ENCODE measurements around the gene PAX7.

DNA sequence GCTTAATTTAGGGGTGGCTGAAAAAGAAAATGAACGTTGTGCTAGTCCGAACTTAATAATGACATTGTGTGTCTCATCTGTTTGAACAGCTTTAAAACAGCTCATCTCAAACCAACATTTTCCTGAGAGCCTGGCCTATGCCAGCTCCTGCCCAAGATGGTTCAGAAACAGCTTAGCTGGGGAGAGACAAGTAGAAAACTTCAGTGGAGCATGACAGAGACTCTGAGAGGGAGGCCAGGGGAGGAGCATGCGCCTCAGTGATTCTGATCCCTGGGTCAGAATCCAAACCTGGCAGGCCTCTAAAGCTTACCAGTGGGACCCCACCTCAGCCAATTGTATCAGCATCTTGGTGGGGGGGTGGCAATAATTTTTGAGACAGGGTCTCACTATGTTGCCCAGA lies 129.5 kb downstream of the PAX7 start:
- TF ChIP-seq ZNF175 (CRISPR knock-in tag; IDR thresholded peaks at IDR 0.05; ENCODE audit: low read depth) (no peak), RFX5 (IDR thresholded peaks at IDR 0.05; ENCODE audit: low read depth, low read length) (no peak), BHLHE40 (IDR thresholded peaks at IDR 0.05; ENCODE audit: low read length) (no peak), JUN (IDR thresholded peaks at IDR 0.05; ENCODE audit: borderline replicate concordance, low read depth, low read length) (no peak), JUN (CRISPR knock-in tag; IDR thresholded peaks at IDR 0.05; ENCODE audit: borderline replicate concordance) (no peak), CBX8 (IDR thresholded peaks at IDR 0.05; ENCODE audit: borderline replicate concordance, extremely low read depth, low read depth, low read length, poor library complexity, severe bottlenecking) (no peak), ETV5 (CRISPR knock-in tag; IDR thresholded peaks at IDR 0.05; ENCODE audit: low read depth) (no peak), KDM4B (IDR thresholded peaks at IDR 0.05; ENCODE audit: borderline replicate concordance in 2 of 2, low read depth in 1 of 2) (no peak), ARID2 (IDR thresholded peaks at IDR 0.05) (no peak), JUNB (CRISPR knock-in tag; conservative IDR thresholded peaks at IDR 0.05) (no peak), EGR1 (conservative IDR thresholded peaks at IDR 0.05) (no peak)
- TF ChIP-seq, protein P1, sequence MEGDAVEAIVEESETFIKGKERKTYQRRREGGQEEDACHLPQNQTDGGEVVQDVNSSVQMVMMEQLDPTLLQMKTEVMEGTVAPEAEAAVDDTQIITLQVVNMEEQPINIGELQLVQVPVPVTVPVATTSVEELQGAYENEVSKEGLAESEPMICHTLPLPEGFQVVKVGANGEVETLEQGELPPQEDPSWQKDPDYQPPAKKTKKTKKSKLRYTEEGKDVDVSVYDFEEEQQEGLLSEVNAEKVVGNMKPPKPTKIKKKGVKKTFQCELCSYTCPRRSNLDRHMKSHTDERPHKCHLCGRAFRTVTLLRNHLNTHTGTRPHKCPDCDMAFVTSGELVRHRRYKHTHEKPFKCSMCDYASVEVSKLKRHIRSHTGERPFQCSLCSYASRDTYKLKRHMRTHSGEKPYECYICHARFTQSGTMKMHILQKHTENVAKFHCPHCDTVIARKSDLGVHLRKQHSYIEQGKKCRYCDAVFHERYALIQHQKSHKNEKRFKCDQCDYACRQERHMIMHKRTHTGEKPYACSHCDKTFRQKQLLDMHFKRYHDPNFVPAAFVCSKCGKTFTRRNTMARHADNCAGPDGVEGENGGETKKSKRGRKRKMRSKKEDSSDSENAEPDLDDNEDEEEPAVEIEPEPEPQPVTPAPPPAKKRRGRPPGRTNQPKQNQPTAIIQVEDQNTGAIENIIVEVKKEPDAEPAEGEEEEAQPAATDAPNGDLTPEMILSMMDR (IDR thresholded peaks at IDR 0.05 in 2 of 3, conservative IDR thresholded peaks at IDR 0.05 in 1 of 3; ENCODE audit: insufficient read depth in 2 of 3, low read depth in 1 of 3, low read length in 3 of 3): no peak
